Psoas muscle (tissue), 8 donors: Measurements from ENCODE around the gene SYNPO2L. TPM values are rescaled to one million over a fixed set of nuclear protein-coding genes. Genes with fewer than 3 reads are reported as not detected.
"Not testable (repeated sequence)": the region's sequence is repeated elsewhere in the genome, so short reads cannot be mapped to it uniquely, and the experiment has no call there.

ENCODE experiments used
- ATAC-seq, 4 donors: fragments of 200-7000 bp; cut with Tn5 transposase; one replicate each; pipeline ENCODE4 v1.9.1; 2020; ENCODE audit warnings: moderate library complexity in 3 of 4, mild to moderate bottlenecking in 2 of 4
- DNase-seq, 2 donors: peaks; one replicate each; pipeline ENCODE4 v3.0.0-alpha.2; 2020
- H3K27ac ChIP-seq: fragments of 200-600 bp; one replicate; pipeline ENCODE4 v1.8.0; 2022
- H3K27me3 ChIP-seq, 3 donors: fragments of 200-600 bp in 1 of 3; one replicate each; pipeline versions ENCODE4 v1.6.1 to v1.8.0; 2013 to 2022; ENCODE audit warnings: low read length in 2 of 3, mild to moderate bottlenecking in 2 of 3, moderate library complexity in 1 of 3; ENCODE audit not compliant: insufficient read depth in 3 of 3
- H3K36me3 ChIP-seq, 2 donors: fragments of 200-600 bp in 1 of 2; one replicate each; pipeline versions ENCODE4 v1.6.1 to v1.8.0; 2013 to 2022; ENCODE audit warnings: low read depth in 1 of 2, mild to moderate bottlenecking in 1 of 2, moderate library complexity in 1 of 2; ENCODE audit not compliant: insufficient read depth in 1 of 2
- H3K4me1 ChIP-seq: fragments of 200-600 bp; one replicate; pipeline ENCODE4 v1.8.0; 2022
- H3K4me3 ChIP-seq: fragments of 200-600 bp; one replicate; pipeline ENCODE4 v1.8.0; 2022; ENCODE audit warnings: mild to moderate bottlenecking
- H3K9me3 ChIP-seq: fragments of 200-600 bp; one replicate; pipeline ENCODE4 v1.8.0; 2022
- CTCF ChIP-seq: fragments of 200-600 bp; IDR thresholded peaks from one replicate; pipeline ENCODE4 v1.8.0; 2022; ENCODE audit warnings: antibody characterized with exemption
- WGBS, 3 donors: extraction: QIAGEN DNeasy Blood & Tissue Kit; methylation state at CpG; one replicate each; pipeline versions ENCODE4 v1.1.6 to v1.1.7; 2013; 5-methylcytosine and 5-hydroxymethylcytosine counted together
- intact Hi-C, 2 donors: fragments of 100-400 bp; cut with DNase I; formaldehyde crosslinking; loops; one replicate each; pipeline versions ENCODE4 v1.11.0 to v1.14.2; 2022
- polyA plus RNA-seq, 3 donors: library from polyadenylated mRNA; stranded (reverse); fragments of 200-250 nt; gene quantifications; one replicate each; pipeline ENCODE4 v1.2.3, GENCODE V29; 2013
- total RNA-seq, 4 donors: library from RNA; stranded (reverse); fragmentation: NEBNext Ultra II Directional in 2 of 4; extraction: Animal tissue kit (Norgen Biotek cat#: 25700) in 2 of 4; gene quantifications; one replicate each; pipeline versions ENCODE4 v1.2.1 to v1.2.4, GENCODE V29; 2021 to 2023
- donor health status: healthy with polysubstance abuse.
- donor health status: DM: no; HTN: no; CAD: no; lungs with moderate emphysema.
- donor health status: Bipolar disorder and iron deficiency.
- donor health status: healthy.
- donor health status: DM: yes; HTN: yes; CAD: no.
- donor health status: DM: no; HTN: no; CAD: no.
- donor health status: DM: no; HTN: no; CAD: no.
- donor health status: DM: yes; HTN: yes; CAD: no.

The SYNPO2L gene
- total and polyA plus RNA-seq, 7 donors = 8.8 to 289 (median 132) TPM

DNA sequence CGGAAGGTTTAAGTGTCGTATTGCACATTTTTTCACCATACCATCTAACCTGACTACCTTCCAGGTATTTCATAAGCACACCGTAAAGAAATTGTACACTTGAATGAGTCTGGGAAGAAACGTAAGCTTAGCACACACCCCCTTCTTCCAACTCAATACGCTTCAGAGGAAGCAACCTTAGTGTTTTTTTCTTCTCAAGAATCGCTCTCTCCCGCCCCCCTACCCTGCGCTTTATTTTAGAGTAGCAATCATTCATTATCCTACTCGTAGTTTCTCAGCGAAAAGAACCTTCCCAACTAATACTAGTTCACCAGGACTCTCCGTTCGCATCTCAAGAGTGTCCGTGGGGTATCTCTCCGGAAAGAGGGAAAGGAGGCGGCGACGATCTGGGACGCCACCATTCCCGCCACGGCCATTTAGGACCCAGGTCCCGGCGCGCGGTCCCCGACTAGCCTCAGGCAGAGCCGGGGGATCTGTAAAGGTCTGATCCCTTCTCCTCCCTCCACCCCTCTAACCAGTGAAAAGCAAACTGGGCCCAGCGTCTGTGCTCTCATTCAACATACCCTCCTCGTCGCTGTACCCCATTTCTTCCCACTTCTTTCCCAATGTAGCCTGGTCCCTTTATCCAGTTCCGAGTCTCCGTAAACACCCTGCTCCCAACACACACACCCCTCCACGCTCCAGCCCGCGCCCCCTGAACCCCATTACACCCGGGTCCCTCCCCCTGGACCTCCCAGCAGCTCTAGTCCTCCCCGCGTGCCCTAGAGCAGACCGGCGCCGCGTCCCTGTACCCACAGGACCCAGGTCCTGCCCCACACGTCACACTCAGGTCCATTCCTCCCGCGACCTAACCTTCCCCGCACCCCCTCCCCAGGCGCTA lies 30.6 kb downstream of the SYNPO2L start:
- ATAC-seq = peak; percentile 16 to 30 (median 22)
- no peak for TF ChIP-seq CTCF
- Histone ChIP-seq H3K27ac (peak overlapping the region; percentile 95), H3K27me3 (no peaks in the 10 kb centered on the region), H3K36me3 (no peaks in the 10 kb centered on the region), H3K4me3 (peak overlapping the region; percentile 93), H3K4me1 (peaks cover 4% of the 10 kb centered on the region), H3K9me3 (no peaks in the 10 kb centered on the region)
- WGBS, 3 donors = 1% methylated on average over 45 to 46 of the region's 46 CpGs
- no peak for DNase-seq
- intact Hi-C loops = loop anchor here (5.0 kb wide), 2 partner anchors 33 to 48 kb away; partner anchors contain the start of gene USP54 (in 1 of the 2)

DNA sequence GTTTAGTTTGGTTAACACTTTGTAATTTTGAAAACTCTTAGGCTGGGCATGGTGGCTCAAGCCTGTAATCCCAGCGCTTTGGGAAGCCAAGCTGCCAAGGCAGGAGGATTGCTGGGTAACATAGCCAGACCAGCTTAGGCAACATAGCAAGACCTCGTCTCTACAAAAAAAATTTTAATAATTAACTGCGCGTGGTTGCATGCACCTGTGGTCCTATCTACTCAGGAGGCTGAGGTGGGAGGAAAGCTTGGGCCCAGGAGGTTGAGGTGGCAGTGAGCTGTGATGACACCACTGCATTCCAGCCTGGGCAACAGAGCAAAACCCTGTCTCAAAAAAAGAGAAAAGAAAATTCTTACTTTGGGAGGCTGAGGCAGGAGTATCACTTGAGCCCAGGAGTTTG lies 32.8 kb downstream of the SYNPO2L start:
- WGBS, 3 donors = 82 to 90% (median 85%) methylated on average over 4 of the region's 4 CpGs
- intact Hi-C loops = no loop called here
- no peaks in the 10 kb centered on the region for H3K36me3 ChIP-seq
- no peak for TF ChIP-seq CTCF
- H3K9me3 ChIP-seq = no peaks in the 10 kb centered on the region
- peaks cover 4% of the 10 kb centered on the region for H3K4me1 ChIP-seq
- H3K4me3 ChIP-seq = no peak overlapping the region
- peak overlapping the region; percentile 9 for H3K27ac ChIP-seq
- ATAC-seq = no peak
- H3K27me3 ChIP-seq = no peaks in the 10 kb centered on the region
- DNase-seq = no peak

DNA sequence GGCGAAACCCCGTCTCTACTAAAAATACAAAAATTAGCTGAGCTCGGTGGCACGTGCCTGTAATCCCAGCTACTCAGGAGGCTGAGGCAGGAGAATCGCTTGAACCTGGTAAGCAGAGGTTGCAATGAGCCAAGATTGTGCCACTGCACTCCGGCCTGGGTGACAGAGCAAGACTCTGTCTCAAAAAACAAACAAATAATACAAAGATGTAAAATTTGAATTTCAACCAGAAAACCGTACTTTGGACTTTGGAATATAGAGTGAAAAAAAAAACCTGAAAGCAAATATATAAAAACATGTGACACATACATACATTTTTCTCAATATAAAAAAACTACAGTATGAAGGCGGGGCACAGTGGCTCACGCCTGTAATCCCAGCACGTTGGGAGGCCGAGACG lies 34.9 kb downstream of the SYNPO2L start:
- H3K27ac ChIP-seq, H3K4me3 ChIP-seq, H3K27me3 ChIP-seq, H3K36me3 ChIP-seq, intact Hi-C loops, ATAC-seq, H3K4me1 ChIP-seq, DNase-seq, H3K9me3 ChIP-seq: not testable (repeated sequence)
- 94 to 96% (median 96%) methylated on average over 12 of the region's 12 CpGs for WGBS, 3 donors

GRCh38 chr10:73617143-73617542 lies 38.7 kb downstream of the SYNPO2L start:
- 96 to 99% (median 97%) methylated on average over 8 of the region's 8 CpGs for WGBS, 3 donors
- DNase-seq, ATAC-seq: not testable (repeated sequence)

GRCh38 chr10:73614720-73615119 lies 41.1 kb downstream of the SYNPO2L start:
- no peaks in the 10 kb centered on the region for H3K36me3 ChIP-seq
- no peak for TF ChIP-seq CTCF
- H3K4me1 ChIP-seq = no peaks in the 10 kb centered on the region
- H3K9me3 ChIP-seq = no peaks in the 10 kb centered on the region
- DNase-seq (no peak), ATAC-seq (no peak)
- 91 to 93% (median 92%) methylated on average over 3 of the region's 3 CpGs for WGBS, 3 donors
- H3K27me3 ChIP-seq = no peaks in the 10 kb centered on the region
- intact Hi-C loops = no loop called here
- no peak overlapping the region for H3K4me3 ChIP-seq
- H3K27ac ChIP-seq = no peak overlapping the region

More at GRCh38 chr10:73617143-73617542, 38.7 kb downstream of the SYNPO2L start:
- H3K4me3 ChIP-seq, H3K27me3 ChIP-seq, intact Hi-C loops, H3K27ac ChIP-seq, H3K4me1 ChIP-seq, H3K9me3 ChIP-seq, H3K36me3 ChIP-seq: not testable (repeated sequence)
